ENCODE data around the gene EREG.

DNA sequence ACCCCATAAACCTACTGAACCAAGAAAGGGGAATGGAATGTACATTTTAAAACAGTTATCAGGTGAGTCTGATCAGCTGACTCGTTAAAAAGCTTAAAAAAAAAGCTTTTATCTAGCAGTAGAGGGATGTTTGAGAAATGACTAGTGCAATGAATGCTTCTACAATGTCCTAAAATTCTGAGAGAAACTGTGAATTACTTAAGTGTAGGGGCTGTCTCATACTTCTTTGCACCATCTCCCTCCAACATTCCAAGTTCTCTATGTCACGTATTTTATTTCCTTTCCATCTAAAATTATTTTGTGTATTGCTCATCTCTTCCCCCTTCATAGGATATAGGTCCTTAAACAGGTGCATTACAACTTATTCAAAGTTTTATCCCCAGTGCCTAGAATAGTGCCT lies 68.1 kb downstream of the EREG start:
- TF ChIP-seq, protein P1, sequence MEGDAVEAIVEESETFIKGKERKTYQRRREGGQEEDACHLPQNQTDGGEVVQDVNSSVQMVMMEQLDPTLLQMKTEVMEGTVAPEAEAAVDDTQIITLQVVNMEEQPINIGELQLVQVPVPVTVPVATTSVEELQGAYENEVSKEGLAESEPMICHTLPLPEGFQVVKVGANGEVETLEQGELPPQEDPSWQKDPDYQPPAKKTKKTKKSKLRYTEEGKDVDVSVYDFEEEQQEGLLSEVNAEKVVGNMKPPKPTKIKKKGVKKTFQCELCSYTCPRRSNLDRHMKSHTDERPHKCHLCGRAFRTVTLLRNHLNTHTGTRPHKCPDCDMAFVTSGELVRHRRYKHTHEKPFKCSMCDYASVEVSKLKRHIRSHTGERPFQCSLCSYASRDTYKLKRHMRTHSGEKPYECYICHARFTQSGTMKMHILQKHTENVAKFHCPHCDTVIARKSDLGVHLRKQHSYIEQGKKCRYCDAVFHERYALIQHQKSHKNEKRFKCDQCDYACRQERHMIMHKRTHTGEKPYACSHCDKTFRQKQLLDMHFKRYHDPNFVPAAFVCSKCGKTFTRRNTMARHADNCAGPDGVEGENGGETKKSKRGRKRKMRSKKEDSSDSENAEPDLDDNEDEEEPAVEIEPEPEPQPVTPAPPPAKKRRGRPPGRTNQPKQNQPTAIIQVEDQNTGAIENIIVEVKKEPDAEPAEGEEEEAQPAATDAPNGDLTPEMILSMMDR (optimal IDR thresholded peaks at IDR 0.05 in 1 of 3, IDR thresholded peaks at IDR 0.05 in 1 of 3, conservative IDR thresholded peaks at IDR 0.05 in 1 of 3; ENCODE audit: extremely low read depth in 1 of 3, insufficient read depth in 2 of 3, low read length in 3 of 3): no peak
- no peak for TF ChIP-seq EZH2 (IDR thresholded peaks at IDR 0.05; ENCODE audit: low read length)

Data from keratinocyte (primary cell).